HG02973 (cell line): Measurements from ENCODE around the gene CTDNEP1.
"Not testable (repeated sequence)": the region's sequence is repeated elsewhere in the genome, so short reads cannot be mapped to it uniquely, and the experiment has no call there.

Experiments
- ATAC-seq: cut with Tn5 transposase; IDR thresholded peaks from one replicate; pipeline ENCODE4 v1.9.1; 2021; ENCODE audit warnings: moderate library complexity; ENCODE audit not compliant: unreplicated experiment

CTDNEP1 gene

DNA sequence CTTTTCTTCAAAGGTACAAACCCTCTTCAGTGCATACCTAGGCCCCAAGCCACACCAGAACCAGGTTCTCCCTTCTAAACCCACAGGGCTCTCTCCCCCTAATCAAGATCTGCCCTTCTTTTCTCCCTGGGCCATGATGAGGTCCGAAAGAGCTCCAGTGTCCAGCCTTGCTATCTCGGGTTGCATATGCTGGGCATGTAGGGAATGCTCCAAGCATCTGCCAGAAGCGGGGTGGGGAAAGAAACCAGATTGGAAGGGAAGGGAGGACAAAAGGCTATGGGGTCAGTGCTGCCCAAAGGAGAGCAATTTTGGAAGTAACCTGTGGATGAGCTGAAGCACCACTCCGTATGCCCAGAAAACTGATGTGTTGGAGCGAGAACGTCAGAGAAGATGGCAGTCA, 2.3 kb downstream of the CTDNEP1 start:
- no peak for ATAC-seq

DNA sequence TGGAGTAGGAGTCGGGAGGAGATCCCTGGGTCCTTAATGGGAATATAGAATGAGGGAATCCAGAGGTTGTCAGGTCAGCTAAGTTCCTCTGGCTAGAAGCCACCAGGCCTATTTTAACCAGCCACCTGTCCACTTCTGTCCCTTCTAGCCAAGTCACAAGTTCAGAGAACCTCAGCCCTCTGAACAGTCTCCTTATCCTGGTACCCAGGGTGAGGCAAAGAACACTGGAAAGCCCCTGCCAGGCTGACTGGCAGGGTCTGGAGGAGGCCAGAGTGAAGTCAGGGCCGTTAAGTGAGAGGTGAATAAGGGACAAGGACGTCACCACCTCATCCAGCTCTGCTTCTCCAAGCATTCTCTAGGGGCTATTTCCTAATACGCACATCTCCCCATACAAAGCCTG, 2.7 kb downstream of the CTDNEP1 start:
- ATAC-seq = no peak

DNA sequence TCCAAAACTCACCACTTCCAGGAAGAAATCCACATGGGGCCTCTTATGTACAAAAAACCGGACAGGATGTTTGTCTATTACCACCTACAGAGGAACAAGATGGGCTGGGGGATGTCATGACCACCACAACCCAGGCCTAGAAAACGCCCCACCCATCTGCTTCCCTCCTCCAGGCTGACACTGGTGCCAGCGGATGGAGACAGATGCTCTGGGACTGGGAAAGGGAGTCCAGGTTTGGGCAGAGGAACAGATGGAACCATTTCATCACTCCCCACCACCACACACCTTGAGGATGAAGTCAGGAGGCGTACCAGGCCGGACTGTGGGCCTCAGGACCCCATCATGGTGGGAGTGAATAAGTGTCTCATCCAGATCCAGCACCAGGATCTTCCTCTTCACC, 4.8 kb downstream of the CTDNEP1 start:
- no peak for ATAC-seq

DNA sequence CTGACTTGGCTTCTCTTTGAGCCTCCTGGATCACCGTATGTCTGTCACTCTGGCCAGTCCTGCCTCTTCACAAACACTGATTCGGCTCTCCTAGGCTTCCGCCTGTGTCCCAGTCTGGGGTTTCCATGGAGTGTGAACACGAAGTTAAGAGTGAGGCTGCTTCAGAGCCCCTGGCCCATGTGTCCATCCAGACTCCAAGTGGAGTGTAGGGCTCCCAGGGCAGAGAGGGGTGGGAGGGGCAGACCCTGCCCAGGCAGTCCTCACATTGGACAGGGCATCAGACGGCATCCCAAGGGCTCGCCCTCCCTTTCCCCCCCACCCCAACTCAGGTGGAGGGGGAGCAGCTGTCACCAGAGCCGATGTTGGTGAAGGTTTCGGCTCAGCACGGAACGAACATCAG, 7.7 kb downstream of the CTDNEP1 start:
- not testable (repeated sequence) for ATAC-seq

DNA sequence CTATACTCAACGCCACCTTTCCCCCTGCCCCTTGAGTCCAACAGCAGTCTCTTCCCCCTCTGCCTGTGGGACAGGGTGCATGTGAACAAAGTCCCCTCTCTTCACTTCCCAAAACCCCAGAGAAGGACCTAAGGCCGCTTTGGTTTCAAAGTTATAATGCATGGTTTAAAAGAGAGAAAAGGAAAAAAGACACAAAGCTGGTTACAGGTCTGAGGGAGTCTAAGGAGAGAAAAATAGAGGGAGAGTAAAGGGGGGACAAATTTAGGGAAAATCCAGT, 8.1 kb downstream of the CTDNEP1 start:
- ATAC-seq = no peak

DNA sequence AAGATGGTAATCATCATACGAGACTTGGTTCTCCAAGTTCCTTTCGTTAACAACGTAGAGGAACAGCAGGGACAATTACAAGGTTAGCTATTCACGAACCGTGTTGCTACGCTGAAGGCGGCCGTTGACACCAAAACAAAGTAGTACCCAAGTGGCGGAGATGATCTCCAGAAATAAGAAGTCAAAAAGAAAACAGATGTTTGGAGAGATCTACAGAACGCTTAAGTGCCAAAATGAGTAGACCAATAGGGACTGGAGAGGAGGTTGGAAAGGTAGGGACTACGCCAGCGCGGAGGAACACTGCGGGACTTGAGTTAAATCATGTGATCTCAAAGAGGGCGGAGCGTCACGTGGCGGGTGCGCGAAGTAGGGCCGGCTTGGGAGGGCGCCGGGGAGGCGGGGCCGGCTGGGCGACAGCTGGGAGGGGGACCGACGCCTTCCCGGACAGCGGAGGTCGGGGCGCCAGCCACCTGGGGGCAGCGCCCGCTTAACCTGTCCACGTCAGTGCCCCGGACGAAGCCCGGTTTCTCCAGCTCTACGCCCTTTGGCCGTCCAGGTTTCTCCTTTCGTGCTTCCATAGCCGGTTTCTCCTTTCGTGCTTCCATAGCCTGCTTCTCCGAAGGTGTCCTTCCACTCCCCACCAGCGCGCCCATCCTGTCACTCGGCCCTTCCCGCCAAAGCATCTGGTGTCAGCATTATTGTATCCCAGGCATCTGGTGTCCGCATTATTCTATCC, 8.6 kb downstream of the CTDNEP1 start:
- ATAC-seq = peak; percentile 33

DNA sequence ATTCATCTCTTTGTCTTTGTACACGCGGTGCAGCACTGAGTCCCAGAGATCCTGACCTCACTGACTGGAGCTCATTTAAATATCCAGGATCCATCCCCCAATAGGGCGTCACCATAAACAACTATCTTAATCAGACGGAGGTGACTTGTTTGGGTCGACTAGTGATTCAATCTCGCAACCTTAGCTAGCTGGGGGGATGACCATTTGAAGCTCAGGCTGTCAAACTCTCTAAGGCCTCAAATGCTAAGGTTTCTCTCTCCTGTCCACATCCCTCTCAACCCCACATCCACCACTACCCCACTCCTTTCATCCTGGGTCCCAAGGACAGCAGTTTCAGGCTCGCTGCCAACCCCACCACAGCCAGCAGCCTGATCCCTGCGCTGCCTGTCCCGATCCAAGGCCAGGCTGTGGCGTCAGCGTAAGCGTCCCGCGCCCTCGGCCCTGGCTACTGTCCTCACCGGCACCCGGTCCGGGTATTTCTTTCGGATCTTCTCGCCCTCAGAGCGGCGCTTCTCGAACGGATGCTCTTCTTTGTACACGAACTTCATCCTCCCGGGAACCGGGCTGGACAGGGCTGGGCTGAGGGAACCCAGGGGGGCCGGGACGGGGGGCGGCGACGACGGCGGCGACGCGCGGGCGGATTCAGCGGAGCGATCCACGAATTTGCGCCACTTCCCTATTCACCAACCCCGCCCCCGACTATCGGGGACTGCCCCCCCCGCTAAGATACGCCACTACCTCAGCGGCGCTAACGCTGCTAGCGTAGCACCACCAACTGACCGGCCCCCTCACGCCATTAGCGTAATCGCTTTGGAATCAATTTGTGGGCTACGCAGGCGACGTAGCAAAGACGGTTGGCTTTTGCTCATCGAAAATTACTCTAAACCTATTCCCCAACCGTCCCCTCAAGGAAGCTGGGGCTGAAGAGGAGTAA, 9.5 kb downstream of the CTDNEP1 start, which contains the start of gene GABARAP:
GABARAP (minus strand) TSS at position 667 of the 934 bp plus-strand sequence; CDS start at position 548, 119 bp downstream.
- peak; percentile 21 for ATAC-seq

DNA sequence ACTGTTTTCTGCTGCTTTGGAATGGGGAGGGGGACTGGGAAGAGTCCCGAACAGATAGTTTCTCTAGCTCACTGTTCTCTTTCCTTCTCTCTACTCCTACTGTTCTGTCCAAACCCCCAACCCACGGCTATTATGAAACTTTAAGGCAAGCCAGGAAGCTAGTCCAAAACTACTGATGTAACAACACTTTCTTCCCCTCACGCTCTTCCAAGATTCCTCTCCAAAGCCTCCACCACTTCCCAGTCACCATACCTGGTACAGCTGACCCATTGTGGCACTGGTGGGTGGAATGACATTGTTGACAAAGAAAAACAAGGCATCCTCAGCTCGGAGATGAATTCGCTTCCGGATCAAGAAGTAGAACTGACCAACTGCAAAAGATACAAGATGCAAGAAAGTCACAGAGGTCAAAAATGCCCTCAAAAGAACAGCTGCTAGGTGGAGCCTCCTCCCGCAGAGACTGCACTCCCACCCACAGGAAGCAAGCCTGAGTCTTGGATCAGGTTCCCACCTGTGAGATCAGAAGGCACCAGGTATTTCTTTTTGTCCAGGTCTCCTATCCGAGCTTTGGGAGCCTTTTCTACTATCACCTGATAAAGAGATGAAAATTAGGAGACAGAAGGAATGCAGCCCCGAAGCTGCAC, 10.3 kb downstream of the CTDNEP1 start:
- ATAC-seq = no peak

DNA sequence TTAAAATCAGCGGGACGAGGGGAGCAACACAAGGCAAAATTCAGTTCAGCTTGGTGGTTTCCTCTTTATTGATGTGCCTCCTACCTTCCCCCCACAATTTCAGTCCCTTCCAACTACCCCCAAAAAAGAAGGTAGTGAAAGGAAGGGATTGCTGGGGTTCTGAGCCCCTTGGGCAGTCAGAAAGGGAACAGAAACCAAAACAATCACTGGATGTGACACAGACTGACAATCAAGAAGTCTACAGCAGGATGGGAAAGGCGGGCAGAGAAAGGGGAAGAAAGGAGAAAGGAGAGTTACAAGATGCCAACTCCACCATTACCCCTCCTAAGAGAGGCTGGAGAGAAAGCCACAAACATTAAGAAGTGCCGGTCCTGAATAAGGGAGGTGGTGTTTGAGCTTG, 11.2 kb downstream of the CTDNEP1 start:
- ATAC-seq = no peak

DNA sequence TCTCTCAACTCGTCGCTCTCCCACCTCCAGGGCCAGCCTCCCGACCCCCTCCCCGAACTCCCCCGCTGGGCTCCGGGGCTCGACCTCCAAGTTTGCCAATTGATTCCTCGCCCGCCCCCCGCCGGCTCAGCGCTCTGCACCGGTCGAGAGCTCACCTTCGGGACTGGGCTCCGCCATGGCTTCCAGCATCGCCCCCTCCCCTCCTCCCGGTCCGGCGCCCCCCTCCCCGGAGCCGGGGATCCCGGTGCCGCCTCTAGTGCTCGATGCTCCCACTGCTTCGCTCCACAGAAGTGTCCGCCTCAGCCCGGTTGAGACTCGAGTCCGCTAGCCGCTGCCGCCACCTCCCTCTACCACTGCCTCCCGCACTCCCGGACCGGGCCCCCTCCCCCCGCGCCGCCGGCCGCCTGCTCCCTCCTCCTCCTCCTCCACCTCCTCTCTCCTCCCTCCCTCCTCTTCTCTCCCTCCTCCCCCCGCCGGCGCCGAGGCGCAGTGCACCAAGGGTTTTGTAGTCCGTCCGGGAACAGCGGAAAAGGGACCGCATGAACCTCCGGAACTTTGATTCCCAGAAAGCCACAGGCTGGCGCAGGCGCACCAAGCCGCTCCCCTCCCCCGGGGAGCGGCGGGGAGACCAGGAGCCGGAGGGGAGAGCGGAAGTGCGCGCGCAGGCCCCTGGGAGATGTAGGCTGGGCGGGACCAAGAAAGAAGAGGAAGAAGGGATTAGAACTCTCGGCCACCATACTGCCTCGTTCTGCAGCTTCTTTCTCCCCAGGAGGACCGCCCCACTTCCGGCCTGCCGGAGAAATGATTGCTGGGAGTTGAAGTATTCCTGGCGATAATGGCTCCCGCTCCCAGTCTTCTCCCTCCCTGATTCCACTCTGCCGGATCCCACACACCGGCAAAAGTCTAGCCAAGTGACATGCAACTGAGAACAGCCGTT, 12.2 kb downstream of the CTDNEP1 start, which contains the start of gene PHF23:
PHF23 (minus strand) TSS at position 367 of the 937 bp plus-strand sequence; CDS start at position 189, 178 bp downstream.
- peak; percentile 34 for ATAC-seq

DNA sequence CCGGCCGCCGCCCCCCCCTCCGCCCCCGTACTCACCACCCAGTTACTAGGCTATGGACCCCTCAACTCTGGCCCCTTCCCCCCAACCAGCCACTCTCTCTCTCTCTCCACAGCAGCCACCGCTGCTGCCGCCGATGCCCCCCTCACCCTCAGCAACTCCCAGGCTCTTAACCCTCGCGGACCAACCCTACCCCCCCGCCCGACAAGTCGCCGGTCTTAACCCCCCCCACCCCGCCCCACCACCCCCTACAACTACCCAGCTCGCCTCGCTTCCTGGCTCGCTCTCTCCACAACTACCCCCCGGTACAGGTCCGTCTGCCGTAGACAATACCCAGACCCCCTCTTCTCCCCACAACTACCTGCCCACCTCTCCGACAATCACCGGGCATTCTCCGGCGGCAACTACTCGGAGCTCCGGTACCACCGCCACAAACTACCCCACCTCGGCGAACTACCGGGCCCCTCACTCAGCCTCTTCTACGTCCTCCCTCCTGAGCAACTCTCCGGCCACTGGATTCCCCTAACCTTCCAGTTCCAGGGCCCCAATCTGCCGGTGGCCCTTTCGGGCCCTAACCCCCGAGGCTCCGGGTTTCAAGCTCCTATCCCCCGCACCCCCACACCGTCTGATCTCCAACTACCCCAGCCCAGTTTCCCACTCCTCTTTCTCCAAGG, 13.0 kb downstream of the CTDNEP1 start:
- ATAC-seq = no peak

DNA sequence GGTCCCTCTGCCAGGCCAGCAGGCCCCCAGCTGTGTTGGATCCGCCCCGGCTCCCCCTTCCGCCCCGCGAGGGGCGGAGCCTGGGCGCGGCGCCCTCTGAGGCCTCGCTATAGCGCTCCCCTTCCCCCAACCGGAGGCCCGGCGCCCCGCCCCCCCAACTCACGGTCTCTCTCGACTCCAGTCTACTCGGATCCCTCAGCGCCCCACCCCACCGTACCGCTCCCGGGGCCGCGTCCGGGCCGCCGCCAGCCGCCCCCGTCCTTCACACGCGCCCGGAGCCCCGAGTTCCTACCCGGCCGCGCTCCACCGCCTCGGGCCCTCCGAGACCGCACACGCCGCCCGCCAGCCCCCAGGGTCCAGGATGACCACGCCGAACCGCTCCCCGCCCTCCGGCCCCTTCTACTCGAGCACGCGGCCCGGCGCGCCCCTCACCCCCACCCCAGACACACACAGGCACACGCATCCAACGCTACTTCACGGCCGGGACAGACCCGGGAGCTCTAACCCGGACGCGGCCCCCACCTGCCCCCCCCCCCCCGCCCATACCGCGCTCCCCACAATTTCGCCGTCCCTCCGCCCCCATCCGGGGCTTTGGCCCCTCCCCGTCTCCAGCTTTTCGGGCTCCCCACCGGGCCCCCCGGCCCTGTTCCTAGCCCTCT, 13.6 kb downstream of the CTDNEP1 start:
- no peak for ATAC-seq

DNA sequence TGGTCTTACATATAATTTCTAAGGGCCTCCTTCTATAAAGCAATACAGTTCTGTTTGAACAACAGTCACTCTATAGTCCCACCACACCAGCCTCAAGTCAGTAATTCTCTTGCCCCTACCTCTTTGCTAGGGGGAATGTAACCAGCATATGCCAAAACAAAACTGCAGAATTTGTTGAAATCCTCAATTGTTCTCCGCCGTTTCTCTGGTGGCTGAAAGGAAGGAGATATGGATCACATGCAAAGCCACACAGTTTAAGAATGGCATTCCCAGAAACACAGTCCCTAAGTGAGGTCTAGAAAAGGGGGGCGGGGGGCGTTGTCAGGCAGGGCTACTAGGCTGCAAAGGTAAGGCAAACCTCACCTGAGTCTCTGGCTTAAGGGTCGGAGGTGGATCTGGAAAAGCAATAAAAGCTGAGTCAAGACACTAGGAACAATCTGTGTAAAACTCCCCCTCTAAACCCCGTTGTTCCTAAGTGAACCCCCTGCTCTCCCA, 14.2 kb downstream of the CTDNEP1 start:
- no peak for ATAC-seq

DNA sequence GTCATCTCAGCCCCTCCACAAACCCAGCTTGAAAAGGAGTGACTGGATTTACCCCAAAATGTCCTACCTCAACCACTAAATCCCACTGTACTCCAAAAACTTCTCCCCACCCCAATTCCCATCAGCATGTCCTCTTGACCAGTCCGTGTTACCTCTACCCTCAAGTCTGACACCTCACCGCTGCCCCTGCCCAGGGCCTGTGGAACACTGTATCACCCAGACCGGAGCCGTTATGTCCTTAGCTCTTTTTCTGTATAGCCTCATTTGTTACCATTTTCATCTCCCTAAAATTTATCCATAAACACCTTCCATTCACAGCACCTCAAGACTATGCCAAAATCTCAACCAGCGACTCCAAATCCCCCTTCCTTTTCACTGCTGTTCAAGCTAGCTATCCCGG, 14.7 kb downstream of the CTDNEP1 start:
- ATAC-seq = no peak

DNA sequence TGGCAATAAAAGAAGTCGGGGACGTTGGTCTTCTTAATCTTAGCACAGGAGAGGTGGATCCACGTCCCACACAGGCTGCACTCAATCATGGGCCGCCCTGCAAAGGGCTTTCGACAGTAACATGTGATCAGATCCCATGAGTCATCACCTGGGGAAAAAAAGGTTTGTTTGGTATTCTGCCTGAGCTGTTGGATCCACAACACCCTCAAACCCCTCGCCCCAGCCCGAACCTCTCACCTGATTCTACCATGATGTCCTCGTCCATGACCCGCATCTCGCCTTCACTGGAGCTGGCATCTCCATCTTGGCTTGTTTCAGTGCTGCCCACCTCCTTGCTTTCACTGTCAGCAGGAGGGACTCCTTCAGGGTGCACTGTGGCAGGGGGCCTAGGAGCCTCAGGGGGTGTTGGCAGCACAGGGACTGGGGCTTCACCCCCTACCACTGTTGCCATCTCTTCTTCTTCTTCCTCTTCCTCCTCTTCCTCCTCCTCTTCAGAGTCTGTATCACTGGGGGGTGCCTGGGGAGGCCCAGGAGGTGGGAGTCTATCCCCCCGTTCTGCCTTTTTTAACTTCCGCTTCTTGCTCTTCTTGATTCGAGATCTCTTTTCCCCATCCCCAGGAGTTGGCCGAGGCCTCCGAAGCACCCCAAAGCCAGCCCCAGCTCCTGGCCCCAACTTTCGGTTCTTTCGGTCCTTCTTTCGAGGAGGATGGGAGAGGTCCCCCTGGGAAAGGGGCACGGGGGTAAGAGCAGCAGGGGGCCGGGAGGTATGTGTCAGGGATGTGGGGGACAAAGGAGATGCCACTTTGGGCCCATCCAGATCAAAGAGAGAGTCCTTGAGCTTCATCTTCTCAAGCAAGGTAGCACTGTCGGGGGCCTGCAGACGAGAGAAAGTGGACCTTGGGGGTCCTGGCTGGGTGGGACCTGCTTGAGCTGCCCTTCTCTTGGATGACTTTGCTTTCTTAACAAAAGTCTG, 15.6 kb downstream of the CTDNEP1 start:
- no peak for ATAC-seq

DNA sequence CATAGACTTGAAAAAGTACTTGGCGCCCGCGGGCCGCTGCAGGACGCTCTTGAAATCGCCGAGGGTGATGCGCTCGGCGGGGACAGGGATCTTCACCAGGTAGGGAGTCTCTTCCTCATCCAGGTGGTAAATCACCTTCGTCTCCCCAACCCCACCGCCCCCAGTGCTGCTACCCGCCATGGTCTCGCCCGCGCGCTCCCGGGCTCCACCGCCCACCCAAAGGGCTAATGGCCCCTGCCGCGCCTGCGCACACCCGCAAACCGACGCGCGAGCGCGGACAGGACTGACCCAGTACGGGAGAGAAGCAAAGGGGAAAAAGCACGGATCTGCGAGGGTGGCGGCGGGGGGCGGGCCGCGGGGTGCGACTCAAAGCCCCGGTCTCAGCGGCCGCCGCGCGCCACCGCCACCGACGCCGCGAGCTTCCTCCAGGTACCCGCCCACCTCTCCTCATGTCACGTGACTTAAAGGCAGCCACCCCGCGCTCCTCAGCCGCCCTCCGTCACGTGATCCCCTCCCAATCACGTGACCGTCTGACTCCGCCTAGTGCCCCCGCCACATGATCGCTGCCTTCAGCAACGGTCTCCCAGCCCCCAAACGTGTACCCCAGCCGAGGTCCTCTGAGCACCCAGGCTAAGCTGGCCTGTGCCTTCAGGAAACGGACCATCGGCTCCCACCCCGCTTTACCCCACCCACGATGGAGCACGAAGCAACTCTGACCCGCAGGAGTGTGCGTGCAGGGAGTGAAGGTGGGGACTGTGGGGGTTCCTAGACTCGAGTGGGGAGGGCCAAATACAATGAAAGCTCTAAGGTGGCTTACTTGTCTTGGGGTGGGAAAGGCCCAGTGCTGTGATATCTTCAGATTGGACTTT, 17.2 kb downstream of the CTDNEP1 start, which contains the start of gene DVL2:
DVL2 (minus strand) TSS at position 435 of the 869 bp plus-strand sequence; CDS start at position 180, 255 bp downstream.
- peak; percentile 39 for ATAC-seq

DNA sequence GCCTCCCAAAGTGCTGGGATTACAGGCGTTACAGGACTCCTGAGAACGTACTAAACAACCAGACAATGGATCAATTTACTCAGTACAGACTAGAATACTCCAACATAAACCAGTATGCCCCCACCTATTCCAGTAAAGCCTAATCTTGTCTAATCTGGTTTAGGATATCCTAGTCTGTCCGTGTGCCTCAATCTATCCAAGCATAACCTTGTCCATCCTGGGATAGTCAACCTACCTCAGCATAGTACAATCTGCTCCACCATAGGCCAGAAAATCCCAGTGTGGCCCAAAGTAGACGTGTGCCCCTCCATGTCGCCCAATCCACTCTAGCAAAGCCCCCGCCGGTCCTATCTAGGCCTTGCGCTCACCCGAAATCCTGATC, 17.8 kb downstream of the CTDNEP1 start:
- no peak for ATAC-seq
